Measurements from ENCODE around the gene PRSS12. TPM values are rescaled to one million over a fixed set of nuclear protein-coding genes. Genes with fewer than 3 reads are reported as not detected.

PRSS12 gene
- total RNA-seq, 1 experiment from 2014 or later: 3.1 TPM

DNA sequence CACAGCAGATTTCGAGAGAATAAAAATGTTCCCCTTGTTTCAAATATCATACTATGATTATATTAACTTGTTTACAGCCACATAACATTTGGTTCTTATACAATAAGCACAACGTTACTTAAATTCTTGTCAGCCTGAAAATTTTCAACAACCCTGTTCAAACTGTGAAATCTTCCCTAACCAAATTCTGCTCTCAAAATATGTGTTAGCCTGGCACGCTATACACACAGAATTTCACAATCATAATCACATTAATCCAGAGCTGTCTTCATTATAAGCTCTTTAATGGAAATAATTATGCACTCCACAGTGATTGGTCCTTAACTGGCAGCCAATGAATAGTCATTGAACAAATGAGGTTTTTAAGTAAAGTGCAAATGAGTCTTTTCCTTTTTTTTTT, 7.3 kb upstream of the PRSS12 start:
- POLR2A ChIA-PET (ENCODE audit: low non-redundant PET): no interaction called here
- peaks cover 3% of the 10 kb centered on the region for H3K27me3 ChIP-seq (replicated peaks; ENCODE audit: insufficient read depth, low read depth, low read length, poor library complexity)
- H3K4me3 ChIP-seq (ENCODE audit: low read depth, low read length, poor library complexity, severe bottlenecking): no peak overlapping the region
- no TSS peak for BruUV-seq (replicated peaks)
- no peak for TF ChIP-seq EZH2 (IDR thresholded peaks at IDR 0.05; ENCODE audit: borderline replicate concordance, low read depth, low read length, poor library complexity, severe bottlenecking)
- TF ChIP-seq, protein P1, sequence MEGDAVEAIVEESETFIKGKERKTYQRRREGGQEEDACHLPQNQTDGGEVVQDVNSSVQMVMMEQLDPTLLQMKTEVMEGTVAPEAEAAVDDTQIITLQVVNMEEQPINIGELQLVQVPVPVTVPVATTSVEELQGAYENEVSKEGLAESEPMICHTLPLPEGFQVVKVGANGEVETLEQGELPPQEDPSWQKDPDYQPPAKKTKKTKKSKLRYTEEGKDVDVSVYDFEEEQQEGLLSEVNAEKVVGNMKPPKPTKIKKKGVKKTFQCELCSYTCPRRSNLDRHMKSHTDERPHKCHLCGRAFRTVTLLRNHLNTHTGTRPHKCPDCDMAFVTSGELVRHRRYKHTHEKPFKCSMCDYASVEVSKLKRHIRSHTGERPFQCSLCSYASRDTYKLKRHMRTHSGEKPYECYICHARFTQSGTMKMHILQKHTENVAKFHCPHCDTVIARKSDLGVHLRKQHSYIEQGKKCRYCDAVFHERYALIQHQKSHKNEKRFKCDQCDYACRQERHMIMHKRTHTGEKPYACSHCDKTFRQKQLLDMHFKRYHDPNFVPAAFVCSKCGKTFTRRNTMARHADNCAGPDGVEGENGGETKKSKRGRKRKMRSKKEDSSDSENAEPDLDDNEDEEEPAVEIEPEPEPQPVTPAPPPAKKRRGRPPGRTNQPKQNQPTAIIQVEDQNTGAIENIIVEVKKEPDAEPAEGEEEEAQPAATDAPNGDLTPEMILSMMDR (conservative IDR thresholded peaks at IDR 0.05; ENCODE audit: low read depth, low read length): no peak
- H3K4me1 ChIP-seq (ENCODE audit: insufficient read depth, low read length, poor library complexity, severe bottlenecking): peaks cover 5% of the 10 kb centered on the region
- CTCF ChIA-PET: no interaction called here
- no peak overlapping the region for H3K27ac ChIP-seq (ENCODE audit: low read depth, low read length, poor library complexity, severe bottlenecking)
- H3K9me3 ChIP-seq (ENCODE audit: low read depth, low read length, poor library complexity, severe bottlenecking): no peaks in the 10 kb centered on the region
- DNase-seq (ENCODE audit: low spot score): no peak
- H3K36me3 ChIP-seq (ENCODE audit: insufficient read depth, low read length, poor library complexity, severe bottlenecking): no peaks in the 10 kb centered on the region
- intact Hi-C loops (cut with micrococcal nuclease; ENCODE audit: unreplicated experiment): no loop called here

DNA sequence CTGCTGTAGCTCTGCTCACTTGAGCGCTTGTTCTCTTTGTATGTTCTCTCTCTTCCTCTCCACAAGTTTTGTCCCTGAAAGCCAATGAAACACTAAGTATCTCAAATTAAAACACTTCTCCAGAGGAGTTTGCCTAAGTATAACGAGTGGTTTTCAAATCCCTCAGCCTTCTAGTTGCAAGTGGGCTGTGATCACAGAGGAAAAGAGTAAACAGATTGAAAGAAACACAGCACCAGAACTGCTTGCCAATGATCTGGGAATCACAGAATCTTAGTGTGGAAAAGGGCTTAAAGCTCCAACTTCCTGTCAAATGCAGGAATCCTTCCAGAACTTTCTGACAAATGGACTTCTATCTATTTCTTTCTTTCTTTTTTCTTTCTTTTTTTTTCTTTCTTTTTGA, 4.8 kb upstream of the PRSS12 start:
- Histone ChIP-seq H3K36me3 (ENCODE audit: insufficient read depth, low read length, poor library complexity, severe bottlenecking) (no peaks in the 10 kb centered on the region), H3K4me3 (ENCODE audit: low read depth, low read length, poor library complexity, severe bottlenecking) (no peak overlapping the region), H3K9me3 (ENCODE audit: low read depth, low read length, poor library complexity, severe bottlenecking) (no peaks in the 10 kb centered on the region), H3K27me3 (replicated peaks; ENCODE audit: insufficient read depth, low read depth, low read length, poor library complexity) (peaks cover 14% of the 10 kb centered on the region), H3K4me1 (ENCODE audit: insufficient read depth, low read length, poor library complexity, severe bottlenecking) (peaks cover 5% of the 10 kb centered on the region), H3K27ac (ENCODE audit: low read depth, low read length, poor library complexity, severe bottlenecking) (no peak overlapping the region)
- ChIA-PET CTCF (interaction anchor here (0.6 kb wide), 1 partner anchor 10 kb away, joined by 4 read pairs; no protein-coding TSS in a partner anchor), POLR2A (ENCODE audit: low non-redundant PET) (no interaction called here)
- no peak for DNase-seq (ENCODE audit: low spot score)
- TF ChIP-seq, protein P1 (conservative IDR thresholded peaks at IDR 0.05; ENCODE audit: low read depth, low read length): no peak
- no peak for TF ChIP-seq EZH2 (IDR thresholded peaks at IDR 0.05; ENCODE audit: borderline replicate concordance, low read depth, low read length, poor library complexity, severe bottlenecking)
- no TSS peak for BruUV-seq (replicated peaks)
- intact Hi-C loops (cut with micrococcal nuclease; ENCODE audit: unreplicated experiment): no loop called here

DNA sequence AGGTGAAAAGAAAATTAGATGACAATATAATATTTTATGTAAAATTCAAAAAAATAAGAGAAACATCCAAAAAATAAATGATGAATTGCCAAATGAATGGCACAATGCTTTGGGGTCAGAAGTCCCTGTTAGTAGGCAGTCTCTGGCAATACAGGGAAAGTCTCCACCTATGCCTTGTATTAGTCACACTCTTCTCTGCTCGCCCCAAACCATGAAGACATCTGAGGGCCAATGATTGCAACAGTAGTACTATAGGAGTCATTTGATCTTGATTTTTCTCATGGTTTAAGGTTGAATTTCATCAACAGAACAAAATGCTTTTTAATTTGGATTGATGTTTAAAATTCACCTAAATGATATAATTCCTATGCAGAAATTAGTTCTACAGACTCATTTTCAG, 3.9 kb upstream of the PRSS12 start:
- Histone ChIP-seq H3K4me1 (ENCODE audit: insufficient read depth, low read length, poor library complexity, severe bottlenecking) (peaks cover 5% of the 10 kb centered on the region), H3K27ac (ENCODE audit: low read depth, low read length, poor library complexity, severe bottlenecking) (no peak overlapping the region), H3K36me3 (ENCODE audit: insufficient read depth, low read length, poor library complexity, severe bottlenecking) (no peaks in the 10 kb centered on the region), H3K4me3 (ENCODE audit: low read depth, low read length, poor library complexity, severe bottlenecking) (no peak overlapping the region), H3K9me3 (ENCODE audit: low read depth, low read length, poor library complexity, severe bottlenecking) (no peaks in the 10 kb centered on the region), H3K27me3 (replicated peaks; ENCODE audit: insufficient read depth, low read depth, low read length, poor library complexity) (peaks cover 20% of the 10 kb centered on the region)
- TF ChIP-seq EZH2 (IDR thresholded peaks at IDR 0.05; ENCODE audit: borderline replicate concordance, low read depth, low read length, poor library complexity, severe bottlenecking): no peak
- TF ChIP-seq, protein P1 (conservative IDR thresholded peaks at IDR 0.05; ENCODE audit: low read depth, low read length): no peak
- DNase-seq (ENCODE audit: low spot score): no peak
- BruUV-seq (replicated peaks): no TSS peak
- POLR2A ChIA-PET (ENCODE audit: low non-redundant PET): no interaction called here
- CTCF ChIA-PET: no interaction called here
- intact Hi-C loops (cut with micrococcal nuclease; ENCODE audit: unreplicated experiment): no loop called here

Data from A673 (cell line).